MM.1S (cell line): ENCODE data around the gene MYADML2.
A peak's percentile ranks its signal among the peaks of the same experiment; 100 is the strongest.

Experiments used
- CTCF ChIP-seq: fragments of 300-600 bp; sonication (generic); IDR thresholded peaks from 2 replicates; pipeline ENCODE4 v1.5.1; 2016; ENCODE audit warnings: antibody characterized with exemption, low read length, mixed read lengths
- EZH2 ChIP-seq: fragments of 300-600 bp; sonication (generic); optimal IDR thresholded peaks from 2 replicates; pipeline ENCODE3; 2017; ENCODE audit warnings: low read depth, mild to moderate bottlenecking, antibody characterized with exemption, low read length, mixed read lengths
- EZH2phosphoT487 ChIP-seq: fragments of 300-600 bp; sonication (generic); IDR thresholded peaks from 2 replicates; pipeline ENCODE4 v1.6.1; 2018; ENCODE audit warnings: antibody characterized with exemption, low read length

- TF ChIP-seq CTCF (no peak), EZH2phosphoT487 (no peak), EZH2 (peak; percentile 90)
These were observed 13.3 kb upstream of the MYADML2 start for GRCh38 chr17:81960130-81960958.
